ENCODE results near the gene LCE4A.

The LCE4A gene

GRCh38 chr1:152735648-152736047, 27.7 kb downstream of the LCE4A start:
- TF ChIP-seq CTCF (IDR thresholded peaks at IDR 0.05) = peak; percentile 33; the same call in 1 of the 2 replicates

GRCh38 chr1:152737997-152738396, 30.0 kb downstream of the LCE4A start:
- no peak for TF ChIP-seq CTCF (IDR thresholded peaks at IDR 0.05)

GRCh38 chr1:152739841-152740240, 31.9 kb downstream of the LCE4A start:
- TF ChIP-seq CTCF (IDR thresholded peaks at IDR 0.05) = no peak

GRCh38 chr1:152741656-152742055, 33.7 kb downstream of the LCE4A start:
- TF ChIP-seq CTCF (IDR thresholded peaks at IDR 0.05) = no peak

GRCh38 chr1:152743371-152744145, 35.6 kb downstream of the LCE4A start:
- TF ChIP-seq CTCF (IDR thresholded peaks at IDR 0.05) = no peak

- TF ChIP-seq CTCF (IDR thresholded peaks at IDR 0.05) = peak; percentile 54; the same call in 1 of the 2 replicates
Observed at GRCh38 chr1:152745289-152745704, 37.3 kb downstream of the LCE4A start.

- no peak for TF ChIP-seq CTCF (IDR thresholded peaks at IDR 0.05)
Observed at GRCh38 chr1:152745765-152746444, 37.9 kb downstream of the LCE4A start.

Measured in LNCAP (cell line).